Neutrophil (primary cell): Measurements from ENCODE around the gene B3GNT3.
"Not testable (repeated sequence)": the region's sequence is repeated elsewhere in the genome, so short reads cannot be mapped to it uniquely, and the experiment has no call there.

Experiments
- H3K27ac ChIP-seq: fragments of 200-600 bp; sonication (generic); 2 replicates; pipeline ENCODE4 v1.5.1; 2016; ENCODE audit warnings: mild to moderate bottlenecking, moderate library complexity
- H3K27me3 ChIP-seq: fragments of 200-600 bp; sonication (generic); 2 replicates; pipeline ENCODE4 v1.6.0; 2016; ENCODE audit warnings: mild to moderate bottlenecking
- H3K36me3 ChIP-seq: fragments of 200-600 bp; sonication (generic); 2 replicates; pipeline ENCODE4 v1.5.1; 2017
- H3K4me1 ChIP-seq, 2 experiments: fragments of 200-600 bp in 1 of 2; sonication (generic) in 1 of 2; 1 replicate in 1 of 2; 2 replicates in 1 of 2; pipeline versions ENCODE4 v1.5.1 to v1.6.1; 2013 to 2016; ENCODE audit warnings: low read depth in 1 of 2, low read length in 1 of 2, mild to moderate bottlenecking in 1 of 2, moderate library complexity in 1 of 2; ENCODE audit not compliant: control insufficient read depth in 1 of 2, insufficient read depth in 1 of 2
- H3K4me3 ChIP-seq, 2 experiments: fragments of 200-600 bp in 1 of 2; sonication (generic) in 1 of 2; 1 replicate in 1 of 2; 2 replicates in 1 of 2; pipeline ENCODE4 v1.5.1; 2013 to 2016; ENCODE audit warnings: low read depth in 1 of 2, low read length in 1 of 2, mild to moderate bottlenecking in 1 of 2, moderate library complexity in 1 of 2
- H3K9me3 ChIP-seq: fragments of 200-600 bp; sonication (generic); 2 replicates; pipeline ENCODE4 v1.5.1; 2016
- TF ChIP-seq, protein P1 (sequence below): fragments of 200-600 bp; sonication (generic); IDR thresholded peaks from 2 replicates; pipeline ENCODE4 v1.5.1; 2016; ENCODE audit warnings: antibody characterized with exemption

Gene B3GNT3

DNA sequence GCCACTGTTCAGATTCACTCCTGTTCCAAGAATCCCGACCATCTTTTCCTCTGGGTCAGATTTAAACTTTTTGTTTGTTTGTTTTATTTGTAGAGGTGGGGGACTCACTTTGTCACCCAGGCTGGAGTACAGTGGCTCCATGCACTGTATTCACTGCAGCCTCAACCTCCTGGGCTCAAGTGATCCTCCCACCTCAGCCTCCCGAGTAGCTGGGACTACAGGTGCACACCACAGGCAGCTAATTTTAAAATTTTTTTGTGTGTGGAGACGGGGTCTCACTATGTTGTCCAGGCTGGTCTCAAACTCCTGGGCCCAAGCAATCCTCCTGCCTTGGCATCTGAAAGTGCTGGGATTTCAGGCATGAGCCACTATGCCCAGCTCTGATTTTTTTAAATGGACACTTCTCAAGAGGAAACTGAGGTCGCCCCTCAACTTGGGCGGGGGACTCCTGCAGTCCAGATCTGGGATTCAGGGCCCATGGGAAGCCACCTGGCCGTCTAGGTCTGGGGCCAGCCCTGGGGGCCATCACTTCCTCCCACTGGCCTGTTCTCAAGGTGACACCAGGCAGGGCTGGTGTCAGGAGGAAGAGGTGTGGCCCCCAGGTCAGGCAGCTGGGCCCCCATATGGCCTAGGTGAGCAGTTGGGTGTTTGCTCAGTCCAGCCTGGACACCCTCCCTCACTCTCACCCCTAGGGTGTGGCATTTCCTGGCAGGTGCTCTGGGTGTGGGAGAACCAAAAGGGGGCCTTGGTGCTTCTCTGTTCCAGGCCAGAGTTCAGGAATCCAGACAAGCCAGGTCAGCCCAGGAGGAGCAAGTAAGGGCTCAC is 1.3 kb downstream of the B3GNT3 start:
- Histone ChIP-seq H3K27me3 (peaks cover 88% of the 10 kb centered on the region), H3K27ac (no peak overlapping the region), H3K36me3 (no peaks in the 10 kb centered on the region), H3K4me3 (no peak overlapping the region), H3K9me3 (no peaks in the 10 kb centered on the region), H3K4me1 (peaks cover 0 to 8% of the 10 kb centered on the region in 2 experiments)
- TF ChIP-seq, protein P1, sequence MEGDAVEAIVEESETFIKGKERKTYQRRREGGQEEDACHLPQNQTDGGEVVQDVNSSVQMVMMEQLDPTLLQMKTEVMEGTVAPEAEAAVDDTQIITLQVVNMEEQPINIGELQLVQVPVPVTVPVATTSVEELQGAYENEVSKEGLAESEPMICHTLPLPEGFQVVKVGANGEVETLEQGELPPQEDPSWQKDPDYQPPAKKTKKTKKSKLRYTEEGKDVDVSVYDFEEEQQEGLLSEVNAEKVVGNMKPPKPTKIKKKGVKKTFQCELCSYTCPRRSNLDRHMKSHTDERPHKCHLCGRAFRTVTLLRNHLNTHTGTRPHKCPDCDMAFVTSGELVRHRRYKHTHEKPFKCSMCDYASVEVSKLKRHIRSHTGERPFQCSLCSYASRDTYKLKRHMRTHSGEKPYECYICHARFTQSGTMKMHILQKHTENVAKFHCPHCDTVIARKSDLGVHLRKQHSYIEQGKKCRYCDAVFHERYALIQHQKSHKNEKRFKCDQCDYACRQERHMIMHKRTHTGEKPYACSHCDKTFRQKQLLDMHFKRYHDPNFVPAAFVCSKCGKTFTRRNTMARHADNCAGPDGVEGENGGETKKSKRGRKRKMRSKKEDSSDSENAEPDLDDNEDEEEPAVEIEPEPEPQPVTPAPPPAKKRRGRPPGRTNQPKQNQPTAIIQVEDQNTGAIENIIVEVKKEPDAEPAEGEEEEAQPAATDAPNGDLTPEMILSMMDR: no peak

DNA sequence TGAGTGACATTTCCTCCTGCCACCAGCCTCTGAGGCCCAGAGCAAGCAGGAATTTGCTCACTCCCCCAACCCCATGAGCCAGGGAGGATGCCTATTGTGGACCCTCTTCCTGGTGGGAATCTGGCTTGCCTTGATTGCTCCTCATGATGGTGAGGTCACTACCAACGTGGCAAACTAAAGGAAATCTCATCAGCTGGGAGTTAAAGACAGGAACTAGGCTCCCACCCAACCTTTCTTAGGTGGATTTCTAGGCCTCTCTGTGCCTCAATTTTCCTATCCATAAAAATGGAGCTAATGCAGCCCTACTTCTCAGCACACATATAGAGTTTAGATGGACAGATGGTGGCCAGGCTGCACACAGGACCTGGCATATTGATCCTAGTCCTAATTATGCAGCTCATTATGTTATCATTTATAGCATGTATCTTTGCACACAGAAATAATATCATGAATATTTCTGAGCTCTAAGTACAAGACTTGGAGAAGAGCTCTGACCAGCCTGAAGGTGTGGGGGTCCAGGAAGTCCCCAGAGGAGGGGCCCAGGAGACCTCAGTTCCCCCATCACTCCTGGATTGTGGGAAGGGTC is 2.0 kb downstream of the B3GNT3 start:
- Histone ChIP-seq H3K4me3 (no peak overlapping the region), H3K36me3 (no peaks in the 10 kb centered on the region), H3K27me3 (peaks cover 88% of the 10 kb centered on the region), H3K27ac (no peak overlapping the region), H3K9me3 (no peaks in the 10 kb centered on the region), H3K4me1 (peaks cover 0 to 8% of the 10 kb centered on the region in 2 experiments)
- TF ChIP-seq, protein P1: no peak

DNA sequence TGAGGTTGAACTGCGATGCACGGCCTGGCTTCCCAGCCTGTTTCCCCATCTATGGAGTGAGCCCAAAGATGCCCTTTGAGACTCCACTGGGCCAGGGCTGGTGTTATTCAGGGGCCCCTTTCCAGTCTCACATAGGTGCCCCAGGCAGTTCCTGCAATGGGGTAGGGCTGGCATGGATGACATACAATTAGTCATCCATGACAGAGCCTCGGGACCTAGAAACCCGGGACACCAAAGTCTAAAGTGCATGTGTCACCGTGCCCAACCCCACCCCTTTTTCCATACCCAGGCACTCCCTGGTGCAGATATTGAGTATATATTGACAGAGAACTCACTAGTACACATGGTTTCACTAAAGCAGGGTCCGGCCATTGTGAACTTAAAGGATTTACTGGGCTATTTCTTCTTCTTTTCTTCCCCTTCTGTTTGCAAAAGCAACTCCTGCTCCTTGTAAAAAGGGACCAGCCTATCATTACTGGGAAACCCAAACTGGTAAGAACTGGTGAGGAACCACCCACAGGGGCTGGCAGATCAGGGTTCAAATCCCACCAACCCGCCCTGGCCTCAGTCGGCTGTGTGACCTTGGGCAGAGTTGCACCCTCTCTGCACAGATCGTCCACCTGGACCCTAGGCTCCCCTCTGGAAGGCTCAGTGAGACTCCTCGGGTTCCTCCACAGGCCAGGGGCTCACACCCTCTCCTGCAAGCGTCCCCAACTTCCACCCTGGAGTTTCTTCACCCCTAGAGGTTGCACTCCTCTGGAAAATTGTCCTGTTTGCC is 2.7 kb downstream of the B3GNT3 start:
- H3K27me3 ChIP-seq: peaks cover 88% of the 10 kb centered on the region

DNA sequence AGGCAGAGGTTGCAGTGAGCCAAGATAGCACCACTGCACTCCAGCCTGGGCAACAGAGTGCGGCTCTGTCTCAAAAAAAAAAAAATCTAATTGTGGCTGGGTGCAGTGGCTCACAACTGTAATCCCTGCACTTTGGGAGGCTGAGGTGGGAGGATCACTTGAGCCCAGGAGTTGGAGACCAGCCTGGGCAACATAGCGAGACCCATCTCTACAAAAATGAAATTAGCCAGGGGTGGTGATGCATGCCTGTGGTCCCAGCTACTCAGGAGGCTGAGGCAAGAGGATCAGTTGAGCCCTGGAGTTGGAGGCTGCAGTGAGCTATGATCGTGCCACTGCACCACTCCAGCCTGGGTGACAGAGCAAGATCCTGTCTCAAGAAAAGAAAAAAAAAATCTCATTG is 3.7 kb downstream of the B3GNT3 start:
- H3K4me3 ChIP-seq, H3K36me3 ChIP-seq, H3K9me3 ChIP-seq, H3K27ac ChIP-seq: not testable (repeated sequence)
- Histone ChIP-seq H3K27me3 (peaks cover 81% of the 10 kb centered on the region), H3K4me1 (peaks cover 8 to 16% of the 10 kb centered on the region in 2 experiments)

More for the DNA sequence above, 2.7 kb downstream of the B3GNT3 start:
- peaks cover 0 to 8% of the 10 kb centered on the region in 2 experiments for H3K4me1 ChIP-seq
- no peak overlapping the region for H3K4me3 ChIP-seq
- TF ChIP-seq, protein P1: no peak
- no peaks in the 10 kb centered on the region for H3K9me3 ChIP-seq
- no peak overlapping the region for H3K27ac ChIP-seq
- H3K36me3 ChIP-seq: no peaks in the 10 kb centered on the region

DNA sequence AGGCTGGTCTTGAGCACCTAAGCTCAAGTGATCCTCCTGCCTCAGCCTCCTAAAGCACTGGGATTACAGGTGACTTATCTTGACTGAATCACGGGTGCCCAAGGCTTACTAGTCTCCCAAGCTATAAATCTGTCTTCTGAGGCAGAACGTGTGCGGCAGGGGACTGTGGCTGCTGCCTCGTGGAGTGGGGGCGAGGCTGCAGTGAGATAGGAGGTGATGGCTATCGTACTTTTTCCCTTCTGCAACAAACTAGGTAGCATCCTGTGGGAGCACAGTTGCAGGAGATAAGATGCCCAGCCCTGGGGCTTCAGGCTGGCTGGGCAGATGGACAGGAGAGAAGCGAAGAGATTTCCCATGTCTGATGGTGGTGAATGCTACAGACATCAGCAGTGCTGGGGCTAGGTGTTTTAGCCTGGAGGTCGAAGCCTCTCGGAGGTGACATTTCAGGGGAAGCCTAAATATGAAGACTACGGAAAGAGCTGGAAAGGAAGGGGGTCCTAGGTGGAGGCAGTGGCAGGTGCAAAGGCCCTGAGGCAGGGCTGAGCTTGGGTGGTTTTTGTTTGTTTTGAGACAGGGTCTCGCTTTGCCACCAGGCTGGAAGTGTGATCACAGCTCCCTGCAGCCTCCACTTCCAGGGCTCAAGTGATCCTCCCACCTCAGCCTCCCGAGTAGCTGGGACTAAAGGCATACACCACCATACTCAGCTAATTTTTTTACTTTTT is 7.4 kb downstream of the B3GNT3 start:
- Histone ChIP-seq H3K4me1 (peaks cover 11 to 12% of the 10 kb centered on the region in 2 experiments), H3K27ac (no peak overlapping the region), H3K9me3 (no peaks in the 10 kb centered on the region), H3K36me3 (no peaks in the 10 kb centered on the region), H3K27me3 (peaks cover 65% of the 10 kb centered on the region), H3K4me3 (no peak overlapping the region)
- TF ChIP-seq, protein P1: no peak
